ENCODE data around the gene ZFP36L2.

- TF ChIP-seq CTCF (IDR thresholded peaks at IDR 0.05; ENCODE audit: low read depth, low read length, poor library complexity, severe bottlenecking) = no peak
- no peak for TF ChIP-seq EZH2phosphoT487 (IDR thresholded peaks at IDR 0.05; ENCODE audit: borderline replicate concordance, low read length)
These were observed 33.1 kb upstream of the ZFP36L2 start for GRCh38 chr2:43259512-43259911.

Measured in DOHH2 (cell line).